ENCODE data around the gene GFI1. TPM values are rescaled to one million over a fixed set of nuclear protein-coding genes. Genes with fewer than 3 reads are reported as not detected.

The GFI1 gene
- total and polyA plus RNA-seq, 2 of the 13 experiments (the other 11 are each of a cell fraction or from before 2014, with no cell fraction given): 10.3 to 10.5 TPM

DNA sequence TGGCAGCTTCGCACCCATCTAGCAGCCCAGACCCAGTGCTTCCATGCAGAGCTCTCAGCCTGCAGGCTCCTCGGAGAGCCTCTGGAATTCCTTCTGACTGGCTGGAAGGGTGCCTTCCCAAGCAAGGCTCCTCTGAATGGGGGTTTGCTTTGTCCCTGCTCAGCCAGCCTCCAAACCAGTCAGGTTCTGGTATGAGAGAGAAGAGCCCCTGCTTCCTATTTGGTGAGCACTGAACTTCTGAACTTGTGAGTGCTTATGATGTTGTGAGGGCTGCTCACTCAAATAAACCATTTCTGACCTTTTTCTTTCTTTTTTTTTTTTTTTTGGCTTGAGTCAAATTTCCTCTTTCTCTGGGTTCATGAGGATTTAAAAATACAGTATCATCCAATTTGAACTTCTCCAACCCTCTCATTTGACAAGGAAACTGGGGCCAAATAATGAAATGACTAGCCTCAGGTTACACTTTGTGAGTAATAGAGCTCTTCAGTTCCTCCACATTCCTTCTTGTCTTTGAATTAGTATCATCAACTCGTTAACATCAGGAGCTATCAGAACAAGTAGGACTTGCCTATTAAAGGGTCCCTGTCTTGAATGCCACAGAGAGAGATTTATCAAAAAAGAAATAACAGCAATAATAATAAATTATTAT, 39.6 kb downstream of the GFI1 start (continued):
- TF ChIP-seq, protein P1, sequence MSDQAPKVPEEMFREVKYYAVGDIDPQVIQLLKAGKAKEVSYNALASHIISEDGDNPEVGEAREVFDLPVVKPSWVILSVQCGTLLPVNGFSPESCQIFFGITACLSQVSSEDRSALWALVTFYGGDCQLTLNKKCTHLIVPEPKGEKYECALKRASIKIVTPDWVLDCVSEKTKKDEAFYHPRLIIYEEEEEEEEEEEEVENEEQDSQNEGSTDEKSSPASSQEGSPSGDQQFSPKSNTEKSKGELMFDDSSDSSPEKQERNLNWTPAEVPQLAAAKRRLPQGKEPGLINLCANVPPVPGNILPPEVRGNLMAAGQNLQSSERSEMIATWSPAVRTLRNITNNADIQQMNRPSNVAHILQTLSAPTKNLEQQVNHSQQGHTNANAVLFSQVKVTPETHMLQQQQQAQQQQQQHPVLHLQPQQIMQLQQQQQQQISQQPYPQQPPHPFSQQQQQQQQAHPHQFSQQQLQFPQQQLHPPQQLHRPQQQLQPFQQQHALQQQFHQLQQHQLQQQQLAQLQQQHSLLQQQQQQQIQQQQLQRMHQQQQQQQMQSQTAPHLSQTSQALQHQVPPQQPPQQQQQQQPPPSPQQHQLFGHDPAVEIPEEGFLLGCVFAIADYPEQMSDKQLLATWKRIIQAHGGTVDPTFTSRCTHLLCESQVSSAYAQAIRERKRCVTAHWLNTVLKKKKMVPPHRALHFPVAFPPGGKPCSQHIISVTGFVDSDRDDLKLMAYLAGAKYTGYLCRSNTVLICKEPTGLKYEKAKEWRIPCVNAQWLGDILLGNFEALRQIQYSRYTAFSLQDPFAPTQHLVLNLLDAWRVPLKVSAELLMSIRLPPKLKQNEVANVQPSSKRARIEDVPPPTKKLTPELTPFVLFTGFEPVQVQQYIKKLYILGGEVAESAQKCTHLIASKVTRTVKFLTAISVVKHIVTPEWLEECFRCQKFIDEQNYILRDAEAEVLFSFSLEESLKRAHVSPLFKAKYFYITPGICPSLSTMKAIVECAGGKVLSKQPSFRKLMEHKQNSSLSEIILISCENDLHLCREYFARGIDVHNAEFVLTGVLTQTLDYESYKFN (CRISPR knock-in tag; conservative IDR thresholded peaks at IDR 0.05): no peak
- TF ChIP-seq, protein P2, sequence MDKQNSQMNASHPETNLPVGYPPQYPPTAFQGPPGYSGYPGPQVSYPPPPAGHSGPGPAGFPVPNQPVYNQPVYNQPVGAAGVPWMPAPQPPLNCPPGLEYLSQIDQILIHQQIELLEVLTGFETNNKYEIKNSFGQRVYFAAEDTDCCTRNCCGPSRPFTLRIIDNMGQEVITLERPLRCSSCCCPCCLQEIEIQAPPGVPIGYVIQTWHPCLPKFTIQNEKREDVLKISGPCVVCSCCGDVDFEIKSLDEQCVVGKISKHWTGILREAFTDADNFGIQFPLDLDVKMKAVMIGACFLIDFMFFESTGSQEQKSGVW (CRISPR knock-in tag; IDR thresholded peaks at IDR 0.05; ENCODE audit: borderline replicate concordance): no peak
- TF ChIP-seq, protein P3, sequence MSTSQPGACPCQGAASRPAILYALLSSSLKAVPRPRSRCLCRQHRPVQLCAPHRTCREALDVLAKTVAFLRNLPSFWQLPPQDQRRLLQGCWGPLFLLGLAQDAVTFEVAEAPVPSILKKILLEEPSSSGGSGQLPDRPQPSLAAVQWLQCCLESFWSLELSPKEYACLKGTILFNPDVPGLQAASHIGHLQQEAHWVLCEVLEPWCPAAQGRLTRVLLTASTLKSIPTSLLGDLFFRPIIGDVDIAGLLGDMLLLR (CRISPR knock-in tag; IDR thresholded peaks at IDR 0.05): no peak
- no peak for TF ChIP-seq MYC (CRISPR knock-in tag; IDR thresholded peaks at IDR 0.05; ENCODE audit: borderline replicate concordance)
- no peak for TF ChIP-seq KLF13 (CRISPR knock-in tag; IDR thresholded peaks at IDR 0.05)
- TF ChIP-seq ZNF772 (CRISPR knock-in tag; IDR thresholded peaks at IDR 0.05): no peak
- no peak for TF ChIP-seq ARNTL (CRISPR knock-in tag; IDR thresholded peaks at IDR 0.05)
- no peak for TF ChIP-seq ZC3H4 (CRISPR knock-in tag; IDR thresholded peaks at IDR 0.05; ENCODE audit: borderline replicate concordance)
- TF ChIP-seq ZNF883 (CRISPR knock-in tag; IDR thresholded peaks at IDR 0.05; ENCODE audit: not compliant biosample characterization): no peak
- no peak for TF ChIP-seq NONO (IDR thresholded peaks at IDR 0.05)
- no peak for TF ChIP-seq NONO (CRISPR knock-in tag; conservative IDR thresholded peaks at IDR 0.05)
- TF ChIP-seq ZNF550 (CRISPR knock-in tag; IDR thresholded peaks at IDR 0.05; ENCODE audit: borderline replicate concordance): no peak

All from HepG2 (cell line).